Esophagus muscularis mucosa (tissue), 4 donors: ENCODE results near the gene MBD5.

Source experiments
- CTCF ChIP-seq, 3 experiments: fragments of 200-600 bp in 2 of 3; fragments of 450-650 bp in 1 of 3; sonication (generic) in 2 of 3; IDR thresholded peaks; one replicate each; pipeline ENCODE4 v1.5.1; 2017 to 2019; ENCODE audit warnings: antibody characterized with exemption in 3 of 3, mild to moderate bottlenecking in 2 of 3, moderate library complexity in 1 of 3
- EP300 ChIP-seq: sonication (generic); formaldehyde crosslinking; IDR thresholded peaks from one replicate; pipeline ENCODE4 v1.6.1; 2017; ENCODE audit warnings: antibody characterized with exemption
- POLR2A ChIP-seq: fragments of 450-650 bp; IDR thresholded peaks from one replicate; pipeline ENCODE4 v1.6.1; 2017; ENCODE audit warnings: antibody characterized with exemption, moderate library complexity, mild to moderate bottlenecking, low read depth
- POLR2AphosphoS5 ChIP-seq, 2 donors: sonication (generic); formaldehyde crosslinking; IDR thresholded peaks; one replicate each; pipeline ENCODE4 v1.6.1; 2017; ENCODE audit warnings: antibody characterized with exemption in 2 of 2

- no peak for TF ChIP-seq POLR2A
- no peak for TF ChIP-seq CTCF (IDR thresholded peaks at IDR 0.05)
- TF ChIP-seq EP300, result no peak
- no peak for TF ChIP-seq POLR2AphosphoS5 (IDR thresholded peaks at IDR 0.05)
Observed at GRCh38 chr2:148263890-148264289, 243.0 kb downstream of the MBD5 start.
